Measurements from ENCODE around the gene RETREG3. TPM values are rescaled to one million over a fixed set of nuclear protein-coding genes. Genes with fewer than 3 reads are reported as not detected.

RETREG3 gene
- total RNA-seq, 2 experiments from 2014 or later: 33.5 to 50.5 TPM

GRCh38 chr17:42535155-42536047, 73.8 kb downstream of the RETREG3 start:
- peaks cover 9% of the 10 kb centered on the region for H3K36me3 ChIP-seq (ENCODE audit: insufficient read depth, low read length)
- H3K4me1 ChIP-seq (ENCODE audit: insufficient read depth, low read length, poor library complexity, severe bottlenecking): peaks cover 31% of the 10 kb centered on the region
- peaks cover 4% of the 10 kb centered on the region; the same call in 1 of the 2 replicates for H3K79me2 ChIP-seq (ENCODE audit: insufficient read depth, low read depth, low read length)
- BruUV-seq (replicated peaks): TSS peak; percentile 93
- H2AFZ ChIP-seq (ENCODE audit: low read length): peak overlapping the region; percentile 66
- peak overlapping the region; percentile 79 for H3K4me3 ChIP-seq (ENCODE audit: low read depth, low read length, poor library complexity, severe bottlenecking)
- no peaks in the 10 kb centered on the region for H3K9me2 ChIP-seq (ENCODE audit: insufficient read depth, low read length)
- peak; percentile 37 for DNase-seq (ENCODE audit: low spot score)
- no peak for TF ChIP-seq EZH2phosphoT487 (IDR thresholded peaks at IDR 0.05; ENCODE audit: borderline replicate concordance, low read depth, low read length)
- TF ChIP-seq CTCF (conservative IDR thresholded peaks at IDR 0.05; ENCODE audit: low read length): no peak
- H4K20me1 ChIP-seq (ENCODE audit: insufficient read depth, low read length): no peaks in the 10 kb centered on the region
- CTCF ChIA-PET (ENCODE audit: unreplicated experiment): interaction anchor here (0.5 kb wide), 1 partner anchor 480 kb away, joined by 11 read pairs; no protein-coding TSS in a partner anchor
- H3K9me3 ChIP-seq (ENCODE audit: low read length): no peaks in the 10 kb centered on the region
- intact Hi-C loops (cut with micrococcal nuclease; ENCODE audit: unreplicated experiment): loop anchor here (5.0 kb wide), 1 partner anchor 403 kb away; no protein-coding TSS in a partner anchor
- POLR2A ChIA-PET: no interaction called here
- H3K4me2 ChIP-seq (ENCODE audit: low read length): peak overlapping the region; percentile 80
- peak overlapping the region; percentile 60 for H3K27ac ChIP-seq (ENCODE audit: low read depth, low read length, poor library complexity, severe bottlenecking)

- POLR2A ChIA-PET: interaction anchor here (1.4 kb wide), 1 partner anchor 514 kb away, joined by 3 read pairs; the partner anchor contains the start of gene DNAJC7
- CTCF ChIA-PET (ENCODE audit: unreplicated experiment): no interaction called here
- intact Hi-C loops (cut with micrococcal nuclease; ENCODE audit: unreplicated experiment): no loop called here
- BruUV-seq (replicated peaks): no TSS peak
- Histone ChIP-seq H3K36me3 (ENCODE audit: insufficient read depth, low read length) (no peaks in the 10 kb centered on the region), H3K4me2 (ENCODE audit: low read length) (peak overlapping the region; percentile 64), H3K9me3 (ENCODE audit: low read length) (no peaks in the 10 kb centered on the region), H2AFZ (ENCODE audit: low read length) (peak overlapping the region; percentile 56; the same call in 1 of the 2 replicates), H3K4me1 (ENCODE audit: insufficient read depth, low read length, poor library complexity, severe bottlenecking) (peaks cover 30% of the 10 kb centered on the region), H3K4me3 (ENCODE audit: low read depth, low read length, poor library complexity, severe bottlenecking) (no peak overlapping the region), H3K9me2 (ENCODE audit: insufficient read depth, low read length) (no peaks in the 10 kb centered on the region), H3K79me2 (ENCODE audit: insufficient read depth, low read depth, low read length) (peaks cover under 1% of the 10 kb centered on the region; the same call in 1 of the 2 replicates), H3K27ac (ENCODE audit: low read depth, low read length, poor library complexity, severe bottlenecking) (no peak overlapping the region), H4K20me1 (ENCODE audit: insufficient read depth, low read length) (no peaks in the 10 kb centered on the region)
- TF ChIP-seq CTCF (conservative IDR thresholded peaks at IDR 0.05; ENCODE audit: low read length) (no peak), EZH2phosphoT487 (IDR thresholded peaks at IDR 0.05; ENCODE audit: borderline replicate concordance, low read depth, low read length) (no peak)
- peak; percentile 32 for DNase-seq (ENCODE audit: low spot score)
Observed at GRCh38 chr17:42531455-42532354, 77.5 kb downstream of the RETREG3 start.

Data from OCI-LY7 (cell line).